Lower lobe of right lung (tissue), 2 donors: ENCODE measurements around the gene B3GNT8. TPM values are rescaled to one million over a fixed set of nuclear protein-coding genes. Genes with fewer than 3 reads are reported as not detected.

Experiments used
- ATAC-seq, 2 donors: fragments of 200-7000 bp; cut with Tn5 transposase; one replicate each; pipeline ENCODE4 v1.9.1; 2020 to 2022; ENCODE audit warnings: mild to moderate bottlenecking in 2 of 2, moderate library complexity in 2 of 2
- DNase-seq: peaks from one replicate; pipeline ENCODE4 v3.0.0-alpha.2; 2020
- H3K27ac ChIP-seq: fragments of 200-600 bp; one replicate; pipeline ENCODE4 v1.8.0; 2022
- H3K27me3 ChIP-seq: fragments of 200-600 bp; one replicate; pipeline ENCODE4 v1.8.0; 2022; ENCODE audit warnings: low read depth
- H3K36me3 ChIP-seq: fragments of 200-600 bp; one replicate; pipeline ENCODE4 v1.8.0; 2022; ENCODE audit warnings: mild to moderate bottlenecking
- H3K4me1 ChIP-seq: fragments of 200-600 bp; one replicate; pipeline ENCODE4 v1.8.0; 2022
- H3K4me3 ChIP-seq: fragments of 200-600 bp; one replicate; pipeline ENCODE4 v1.8.0; 2022; ENCODE audit warnings: mild to moderate bottlenecking
- H3K9me3 ChIP-seq: fragments of 200-600 bp; one replicate; pipeline ENCODE4 v1.8.0; 2022
- CTCF ChIP-seq: fragments of 200-600 bp; IDR thresholded peaks from one replicate; pipeline ENCODE4 v1.8.0; 2022; ENCODE audit warnings: antibody characterized with exemption, mild to moderate bottlenecking
- intact Hi-C: fragments of 100-400 bp; cut with DNase I; formaldehyde crosslinking; loops from one replicate; pipeline ENCODE4 v1.11.0; 2022
- total RNA-seq: library from RNA; stranded (reverse); fragmentation: NEBNext Ultra II Directional; extraction: Animal tissue kit (Norgen Biotek cat#: 25700); gene quantifications from one replicate; pipeline ENCODE4 v1.2.1, GENCODE V29; 2021
- donor health status: DM: no; HTN: yes; CAD: no; lungs with severe emphysema.

The B3GNT8 gene
- total RNA-seq, 1 donor from 2014 or later = 22.5 TPM

- H3K4me1 ChIP-seq = peaks cover 23% of the 10 kb centered on the region
- no peaks in the 10 kb centered on the region for H3K36me3 ChIP-seq
- intact Hi-C loops = no loop called here
- peak overlapping the region; percentile 44 for H3K4me3 ChIP-seq
- no peak for TF ChIP-seq CTCF
- ATAC-seq = no peak
- H3K27me3 ChIP-seq = no peaks in the 10 kb centered on the region
- H3K9me3 ChIP-seq = no peaks in the 10 kb centered on the region
- peak overlapping the region; percentile 36 for H3K27ac ChIP-seq
- no peak for DNase-seq
These were observed 20.7 kb upstream of the B3GNT8 start for GRCh38 chr19:41447732-41448332.

GRCh38 chr19:41445575-41445974 lies 18.4 kb upstream of the B3GNT8 start:
- Histone ChIP-seq H3K27ac (no peak overlapping the region), H3K9me3 (no peaks in the 10 kb centered on the region), H3K27me3 (no peaks in the 10 kb centered on the region), H3K36me3 (no peaks in the 10 kb centered on the region), H3K4me1 (peaks cover 23% of the 10 kb centered on the region), H3K4me3 (no peak overlapping the region)
- intact Hi-C loops = no loop called here
- TF ChIP-seq CTCF = no peak
- no peak for ATAC-seq
- no peak for DNase-seq

GRCh38 chr19:41443813-41444455 lies 16.8 kb upstream of the B3GNT8 start:
- ATAC-seq (no peak), DNase-seq (no peak)

GRCh38 chr19:41442473-41443355 lies 15.5 kb upstream of the B3GNT8 start, which contains the start of gene ERICH4:
Gene ERICH4, plus strand, starts transcription at chr19:41443156. Its CDS starts 14 bp downstream, at chr19:41443170.
- H3K4me1 ChIP-seq = peaks cover 21% of the 10 kb centered on the region
- H3K36me3 ChIP-seq = peaks cover 5% of the 10 kb centered on the region
- DNase-seq (no peak), ATAC-seq (no peak)
- H3K9me3 ChIP-seq = no peaks in the 10 kb centered on the region
- intact Hi-C loops = no loop called here
- no peak within 1 kb of the TSS for H3K4me3 ChIP-seq
- H3K27me3 ChIP-seq = no peaks in the 10 kb centered on the region
- TF ChIP-seq CTCF = no peak
- no peak within 1 kb of the TSS for H3K27ac ChIP-seq

More at GRCh38 chr19:41443813-41444455, 16.8 kb upstream of the B3GNT8 start:
- intact Hi-C loops = no loop called here
- peaks cover 25% of the 10 kb centered on the region for H3K4me1 ChIP-seq
- no peak overlapping the region for H3K4me3 ChIP-seq
- H3K27ac ChIP-seq = no peak overlapping the region
- no peak for TF ChIP-seq CTCF
- H3K27me3 ChIP-seq = no peaks in the 10 kb centered on the region
- H3K36me3 ChIP-seq = no peaks in the 10 kb centered on the region
- H3K9me3 ChIP-seq = no peaks in the 10 kb centered on the region

GRCh38 chr19:41441321-41441945 lies 14.3 kb upstream of the B3GNT8 start:
- H3K36me3 ChIP-seq = peaks cover 17% of the 10 kb centered on the region

More at GRCh38 chr19:41441321-41441945, 14.3 kb upstream of the B3GNT8 start:
- DNase-seq = no peak
- no peak for ATAC-seq
- intact Hi-C loops = no loop called here
- no peak for TF ChIP-seq CTCF
- Histone ChIP-seq H3K4me1 (peaks cover 20% of the 10 kb centered on the region), H3K27ac (no peak overlapping the region), H3K27me3 (no peaks in the 10 kb centered on the region), H3K4me3 (no peak overlapping the region), H3K9me3 (no peaks in the 10 kb centered on the region)
